HG03575 (cell line): Measurements from ENCODE around the gene CDH12.

Experiments used
- ATAC-seq: cut with Tn5 transposase; IDR thresholded peaks from one replicate; pipeline ENCODE4 v1.9.1; 2021; ENCODE audit not compliant: unreplicated experiment, insufficient number of reproducible peaks, low FRiP score; ENCODE audit errors: extremely low read depth

Gene CDH12

GRCh38 chr5:22505891-22506290, 347.3 kb downstream of the CDH12 start:
- no peak for ATAC-seq

- ATAC-seq, result no peak
These were observed 348.7 kb downstream of the CDH12 start for GRCh38 chr5:22504411-22504810.

GRCh38 chr5:22500556-22500955, 352.6 kb downstream of the CDH12 start:
- ATAC-seq, result no peak

- ATAC-seq, result no peak
These were observed 356.5 kb downstream of the CDH12 start for GRCh38 chr5:22496666-22497065.

- no peak for ATAC-seq
These were observed 358.0 kb downstream of the CDH12 start for GRCh38 chr5:22495016-22495720.

GRCh38 chr5:22488427-22488826, 364.7 kb downstream of the CDH12 start:
- ATAC-seq, result no peak

- no peak for ATAC-seq
These were observed 372.8 kb downstream of the CDH12 start for GRCh38 chr5:22480305-22480704.

- no peak for ATAC-seq
These were observed 379.3 kb downstream of the CDH12 start for GRCh38 chr5:22473886-22474285.

- no peak for ATAC-seq
These were observed 382.0 kb downstream of the CDH12 start for GRCh38 chr5:22471154-22471553.

- ATAC-seq, result no peak
These were observed 382.7 kb downstream of the CDH12 start for GRCh38 chr5:22470408-22470807.

- no peak for ATAC-seq
These were observed 387.5 kb downstream of the CDH12 start for GRCh38 chr5:22465616-22466015.

GRCh38 chr5:22465177-22465576, 388.0 kb downstream of the CDH12 start:
- ATAC-seq, result no peak

GRCh38 chr5:22460189-22460588, 393.0 kb downstream of the CDH12 start:
- no peak for ATAC-seq

GRCh38 chr5:22432905-22433304, 420.2 kb downstream of the CDH12 start:
- ATAC-seq, result no peak

GRCh38 chr5:22431840-22432239, 421.3 kb downstream of the CDH12 start:
- no peak for ATAC-seq

- ATAC-seq, result no peak
These were observed 421.7 kb downstream of the CDH12 start for GRCh38 chr5:22431406-22431805.

- ATAC-seq, result no peak
These were observed 441.4 kb downstream of the CDH12 start for GRCh38 chr5:22411554-22412349.

- ATAC-seq, result no peak
These were observed 461.2 kb downstream of the CDH12 start for GRCh38 chr5:22391956-22392355.

- no peak for ATAC-seq
These were observed 462.3 kb downstream of the CDH12 start for GRCh38 chr5:22390888-22391287.

- ATAC-seq, result no peak
These were observed 480.1 kb downstream of the CDH12 start for GRCh38 chr5:22372826-22373660.
